NCI-H526 treated with DMSO at 0.1 percent for 48 hours (cell line): ENCODE data around the gene DRAM1.
"Not testable (repeated sequence)": the region's sequence is repeated elsewhere in the genome, so short reads cannot be mapped to it uniquely, and the experiment has no call there.

ENCODE experiments used
- DNase-seq: peaks from one replicate; lab custom pipeline; 2025; lab: John Stamatoyannopoulos, UW

DRAM1 gene, protein sequence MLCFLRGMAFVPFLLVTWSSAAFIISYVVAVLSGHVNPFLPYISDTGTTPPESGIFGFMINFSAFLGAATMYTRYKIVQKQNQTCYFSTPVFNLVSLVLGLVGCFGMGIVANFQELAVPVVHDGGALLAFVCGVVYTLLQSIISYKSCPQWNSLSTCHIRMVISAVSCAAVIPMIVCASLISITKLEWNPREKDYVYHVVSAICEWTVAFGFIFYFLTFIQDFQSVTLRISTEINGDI

GRCh38 chr12:101876861-101877805 is at the start of gene DRAM1:
Gene DRAM1, plus strand, starts transcription at chr12:101877580. Its CDS starts 210 bp downstream, at chr12:101877790.
- DNase-seq, result peak; percentile 43

- no peak for DNase-seq
Measured at GRCh38 chr12:101828463-101829196, 48.8 kb upstream of the DRAM1 start.

DNA sequence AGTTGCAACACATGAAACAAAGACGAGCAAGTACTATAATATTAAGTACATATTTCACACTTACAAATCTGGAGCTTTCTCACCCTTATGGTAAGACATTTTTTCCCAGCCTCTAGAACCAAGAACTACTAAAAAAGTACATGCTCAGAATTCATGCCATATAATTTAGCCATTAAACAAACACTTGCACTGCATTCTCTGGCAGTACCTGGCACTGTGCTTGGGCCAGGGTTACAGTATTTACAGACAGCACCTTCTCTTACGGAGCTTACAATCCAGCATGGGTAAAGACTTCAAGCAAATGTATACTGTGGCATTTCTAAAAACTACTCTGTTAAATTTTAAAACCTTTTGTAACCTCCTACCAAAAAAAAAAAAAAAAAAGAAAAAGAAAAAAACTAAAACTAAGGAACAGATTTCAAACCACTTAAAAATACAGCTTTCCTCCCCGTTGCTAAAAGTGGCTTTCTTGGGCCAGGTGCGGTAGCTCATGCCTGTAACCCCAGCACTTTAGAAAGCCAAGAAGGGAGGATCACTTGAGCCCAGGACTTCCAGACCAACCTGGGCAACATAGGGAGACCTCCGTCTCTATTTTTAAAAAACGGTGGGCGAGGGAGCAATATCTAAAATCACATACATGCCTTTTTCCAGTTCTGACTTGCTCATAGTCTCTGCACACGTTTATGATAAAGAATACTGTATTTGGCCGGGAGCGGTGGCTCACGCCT is 47.6 kb upstream of the DRAM1 start:
- no peak for DNase-seq

DNA sequence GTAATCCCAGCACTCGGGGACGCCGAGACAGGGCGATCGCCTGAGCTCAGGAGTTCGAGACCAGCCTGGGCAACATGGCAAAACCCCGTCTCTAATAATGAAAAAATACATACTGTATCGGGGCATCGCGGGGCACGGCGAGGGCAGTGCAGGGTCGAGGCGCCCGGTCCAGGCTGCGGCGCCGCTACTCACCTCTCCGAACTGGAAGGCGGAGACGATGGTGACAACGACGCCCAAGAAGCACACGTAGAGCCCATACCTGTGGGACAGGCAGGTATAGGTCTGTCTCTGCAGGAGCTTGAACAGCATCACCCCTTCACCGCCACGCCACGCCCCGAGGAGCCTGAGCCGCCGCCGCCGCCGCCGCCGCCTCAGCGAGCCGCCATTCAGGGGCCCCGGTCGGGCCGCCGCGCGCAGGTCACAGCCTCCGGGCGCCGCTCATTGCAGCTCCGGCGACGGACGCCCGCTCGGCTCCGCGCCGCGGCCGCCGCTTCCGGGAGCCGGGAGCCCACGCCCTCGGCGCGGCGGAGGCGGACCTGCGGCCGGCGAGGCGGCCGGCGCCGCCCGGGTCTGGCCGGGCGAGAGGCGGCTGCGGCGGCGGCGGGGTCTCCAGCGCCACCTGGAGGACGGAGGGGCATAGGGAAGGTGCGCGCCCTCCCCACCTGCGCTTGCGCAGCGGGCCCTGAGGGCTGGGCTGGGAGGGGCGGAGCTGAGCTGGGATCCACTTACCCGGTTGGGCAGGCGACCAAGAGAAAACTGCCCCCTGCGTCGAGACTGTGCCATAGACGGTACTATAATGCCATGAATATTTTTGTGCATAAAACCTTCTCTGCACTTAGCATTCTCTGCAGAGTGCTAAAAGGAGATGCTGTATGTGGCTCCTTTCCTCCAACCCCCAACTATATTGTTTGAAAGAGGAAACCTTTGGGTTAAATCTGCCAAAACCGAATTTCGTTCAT is 46.7 kb upstream of the DRAM1 start, which contains the start of gene GNPTAB:
GNPTAB (minus strand) TSS at position 593 of the 959 bp plus-strand sequence; CDS start at position 309, 284 bp downstream.
- DNase-seq, result peak; percentile 83

- no peak for DNase-seq
Measured at GRCh38 chr12:101832030-101832429, 45.4 kb upstream of the DRAM1 start.

DNA sequence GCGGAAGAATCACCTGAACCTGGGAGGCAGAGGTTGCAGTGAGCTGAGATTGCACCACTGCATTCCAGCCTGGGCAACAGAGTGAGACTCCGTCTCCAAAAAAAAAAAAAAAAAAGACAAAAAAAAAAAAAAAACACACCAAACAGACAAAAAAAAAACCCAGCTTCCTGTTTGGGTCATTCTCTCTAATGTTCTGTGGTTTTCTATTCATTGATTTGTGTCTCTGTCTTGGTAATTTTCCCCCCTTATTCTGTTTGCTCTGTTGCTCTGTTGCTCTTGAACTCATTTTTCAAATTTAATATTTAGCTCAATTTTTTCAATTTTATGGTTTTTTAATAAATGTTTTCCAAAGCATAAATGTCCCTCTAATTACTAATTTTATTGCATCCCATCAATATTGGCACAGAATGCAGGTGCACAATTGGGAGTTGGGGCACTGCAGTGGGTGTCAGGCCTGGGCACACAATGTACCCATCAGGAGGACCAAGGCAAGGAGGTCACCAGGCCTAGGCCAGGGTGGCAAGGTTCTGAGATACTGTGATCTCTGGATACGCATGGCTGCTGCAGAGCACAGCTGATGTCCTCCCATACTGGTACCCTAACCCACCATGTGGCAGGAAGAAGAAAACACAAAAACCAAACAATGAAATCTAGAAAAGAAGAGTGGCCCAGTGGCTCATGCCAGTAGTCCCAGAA is 38.6 kb upstream of the DRAM1 start:
- no peak for DNase-seq

- peak; percentile 30 for DNase-seq
Measured at GRCh38 chr12:101839324-101840283, 37.8 kb upstream of the DRAM1 start.

DNA sequence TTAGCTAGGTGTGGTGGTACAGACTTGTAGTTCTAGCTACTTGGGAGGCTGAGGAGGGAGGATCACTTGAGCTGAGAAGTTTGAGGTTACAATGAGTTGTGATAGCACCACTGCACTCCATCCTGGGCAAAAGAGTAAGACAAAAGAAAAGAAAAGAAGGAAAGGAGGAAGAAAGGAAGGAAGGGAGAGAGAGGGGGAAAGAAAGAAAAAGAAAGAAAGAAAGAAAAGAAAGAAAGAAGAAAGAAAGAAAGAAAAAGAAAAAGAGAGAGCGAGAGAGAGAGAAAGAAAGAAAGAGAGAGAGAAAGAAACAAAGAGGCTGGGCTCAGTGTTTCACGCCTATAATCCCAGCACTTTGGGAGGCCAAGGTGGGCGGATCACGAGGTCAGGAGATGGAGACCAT is 36.3 kb upstream of the DRAM1 start:
- DNase-seq, result no peak

- no peak for DNase-seq
Measured at GRCh38 chr12:101845137-101845711, 32.2 kb upstream of the DRAM1 start.

DNA sequence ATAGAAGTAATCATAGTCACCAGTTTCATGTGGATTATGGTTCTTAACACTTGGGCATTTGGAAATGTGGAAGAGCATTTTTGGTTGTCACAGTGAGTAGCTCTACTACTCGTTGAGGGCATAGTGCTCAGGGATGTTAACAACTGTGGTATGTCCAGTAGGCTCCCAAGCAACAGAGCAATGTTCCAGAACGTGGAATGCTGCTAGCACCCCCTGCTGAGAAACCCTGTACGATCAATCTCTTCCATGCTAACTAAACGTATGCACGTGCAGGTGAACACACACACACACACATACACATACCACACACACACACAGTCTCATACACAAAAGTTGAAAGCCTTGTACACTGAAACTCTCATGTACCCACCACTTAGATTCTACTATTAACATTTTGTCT is 30.1 kb upstream of the DRAM1 start:
- DNase-seq, result no peak

GRCh38 chr12:101850199-101850598 is 27.2 kb upstream of the DRAM1 start:
- DNase-seq, result no peak

DNA sequence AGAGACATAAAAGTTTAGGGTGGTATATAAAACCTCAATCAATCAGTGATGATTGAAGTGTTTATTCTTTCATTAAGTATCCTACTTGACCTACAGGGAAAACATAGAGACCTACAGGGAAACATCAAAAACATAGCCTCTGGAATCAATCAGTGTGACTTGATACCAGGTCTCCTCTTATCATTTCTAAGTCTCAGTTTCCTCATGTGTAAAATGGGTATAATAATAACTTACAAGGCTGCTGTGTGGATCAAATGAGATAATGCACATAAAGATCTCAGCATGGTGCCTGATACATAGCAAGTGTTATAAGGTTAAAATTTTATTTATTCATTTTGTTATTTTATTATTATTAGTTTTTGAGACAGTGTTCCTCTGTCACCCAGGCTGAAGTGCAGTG is 24.4 kb upstream of the DRAM1 start:
- no peak for DNase-seq

DNA sequence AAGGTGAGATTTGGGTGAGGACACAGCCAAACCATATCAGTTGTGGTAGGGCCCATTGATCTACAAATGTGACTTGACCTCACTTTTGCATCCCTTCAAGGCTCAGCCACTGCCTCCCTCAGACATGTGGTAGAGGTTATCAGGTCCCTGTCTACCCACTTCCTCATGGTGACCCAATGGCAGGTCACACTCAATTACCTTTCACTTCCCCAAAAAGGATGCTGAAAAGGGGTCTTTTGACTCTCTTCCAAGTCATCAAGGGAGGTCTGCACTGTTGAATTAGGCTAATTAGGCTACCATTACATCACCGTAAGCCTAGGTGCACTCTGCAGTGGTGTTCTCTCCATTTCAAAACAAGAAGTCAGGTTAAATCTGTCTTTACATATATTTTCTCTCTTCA is 22.6 kb upstream of the DRAM1 start:
- no peak for DNase-seq

DNA sequence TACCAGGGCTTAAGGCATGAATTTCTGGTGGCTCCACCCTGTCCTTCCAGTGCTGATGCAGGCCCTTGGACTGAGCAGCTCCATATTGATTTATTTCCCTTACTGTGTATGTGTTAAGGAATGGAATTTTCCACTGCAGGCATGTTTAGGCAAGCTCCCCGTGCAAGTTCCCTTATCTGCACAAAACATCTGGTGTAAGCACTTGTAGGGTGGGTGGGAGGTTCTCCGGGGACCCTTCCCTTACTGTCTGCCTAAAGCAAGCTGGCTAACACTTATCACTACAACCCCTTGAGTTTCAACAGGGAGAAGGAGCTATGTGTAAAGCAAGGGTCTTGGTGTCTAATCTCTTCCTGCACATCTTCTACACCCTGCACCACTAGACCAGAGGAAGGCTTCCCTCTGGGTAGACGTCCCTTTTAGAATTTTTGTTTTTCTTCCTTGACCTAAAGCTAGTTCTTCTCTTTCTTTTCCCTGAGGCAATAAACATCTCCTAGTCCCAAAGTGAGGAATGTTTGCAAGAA is 22.0 kb upstream of the DRAM1 start:
- no peak for DNase-seq

GRCh38 chr12:101855976-101856375 is 21.4 kb upstream of the DRAM1 start:
- no peak for DNase-seq

DNA sequence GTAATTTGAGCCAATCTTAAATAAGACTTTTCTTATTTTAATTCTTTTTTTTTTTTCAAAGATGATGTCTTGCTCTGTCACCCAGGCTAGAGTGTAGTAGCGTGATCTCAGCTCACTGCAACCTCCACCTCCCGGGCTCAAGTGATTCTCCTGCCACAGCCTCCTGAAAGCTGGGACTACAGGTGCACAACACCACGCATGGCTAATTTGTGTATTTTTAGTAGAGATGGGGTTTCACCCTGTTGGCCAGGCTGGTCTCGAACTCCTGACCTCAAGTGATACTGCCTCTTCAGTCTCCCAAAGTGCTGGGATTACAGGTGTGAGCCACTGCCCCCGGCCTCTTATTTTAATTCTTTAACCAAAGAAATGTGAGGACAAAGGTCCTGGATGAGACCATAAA is 20.8 kb upstream of the DRAM1 start:
- DNase-seq, result not testable (repeated sequence)

- DNase-seq, result no peak
Measured at GRCh38 chr12:101857043-101857558, 20.3 kb upstream of the DRAM1 start.

GRCh38 chr12:101858361-101858760 is 19.0 kb upstream of the DRAM1 start:
- DNase-seq, result no peak
